Activated naive CD4-positive, alpha-beta T cell treated with anti-CD3 and anti-CD28 coated beads, Interleukin-2, amount 50 U/mL, for 16 hours (primary cell): ENCODE results near the gene HECTD4.

Experiments used
- DNase-seq: peaks from one replicate; pipeline ENCODE4 v3.0.0-alpha.2; 2020

The HECTD4 gene

DNA sequence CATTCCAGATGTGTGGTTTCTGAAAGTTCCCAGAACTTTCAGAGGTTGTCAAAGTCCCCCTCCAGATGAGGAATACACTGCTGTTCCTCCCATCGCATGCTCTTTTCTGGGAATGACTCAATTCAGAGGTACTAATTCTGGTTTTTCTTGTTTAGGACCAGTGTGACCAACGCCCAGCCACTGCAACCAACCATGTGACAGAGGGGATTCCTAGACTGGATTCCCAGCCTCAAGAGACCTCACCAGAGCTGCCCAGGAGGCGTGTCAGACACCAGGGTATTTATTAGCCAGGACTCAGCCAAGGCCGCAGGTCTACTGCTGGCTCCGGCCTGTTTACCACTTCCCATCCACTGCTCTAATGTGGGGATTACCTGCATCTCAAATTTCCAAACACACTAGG, 232.6 kb downstream of the HECTD4 start:
- no peak for DNase-seq

DNA sequence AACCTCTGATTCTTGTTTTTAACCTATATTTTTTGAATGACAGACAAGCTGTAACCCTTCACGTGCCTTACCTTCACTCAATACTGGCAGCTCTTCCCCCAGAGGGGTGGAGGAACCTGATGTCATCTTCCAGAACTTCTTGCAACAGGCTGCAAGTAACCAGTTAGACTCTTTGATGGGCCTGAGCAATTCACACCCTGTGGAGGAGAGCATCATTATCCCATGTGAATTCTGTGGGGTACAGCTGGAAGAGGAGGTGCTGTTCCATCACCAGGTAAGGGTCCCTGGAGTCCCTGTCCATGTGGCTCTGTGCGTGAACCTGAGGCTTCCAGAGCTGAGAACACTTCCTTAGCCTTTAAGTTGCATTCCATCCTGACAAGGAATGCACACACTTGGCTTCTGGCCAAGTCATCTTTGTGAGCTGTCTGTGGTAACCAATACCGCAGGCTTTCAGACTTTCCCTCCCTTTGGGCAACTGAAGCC, 234.2 kb downstream of the HECTD4 start:
- DNase-seq: no peak

DNA sequence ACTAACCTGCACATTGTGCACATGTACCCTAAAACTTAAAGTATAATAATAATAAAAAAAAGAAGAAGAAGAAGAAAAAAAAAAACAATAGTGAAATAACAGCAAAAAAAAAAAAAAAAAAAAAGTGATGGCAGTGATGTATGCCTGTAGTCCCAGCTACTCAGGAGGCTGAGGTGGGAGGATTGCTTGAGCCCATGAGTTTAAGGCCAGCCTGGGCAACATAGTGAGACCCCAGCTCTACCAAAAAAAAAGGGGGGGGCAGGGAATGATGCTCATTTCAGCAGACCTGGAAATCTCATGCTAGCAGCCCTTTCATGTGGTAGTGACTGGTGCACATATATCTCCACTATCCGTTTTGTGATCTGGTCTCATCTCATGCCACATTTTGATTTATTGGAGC, 236.1 kb downstream of the HECTD4 start:
- DNase-seq: no peak

DNA sequence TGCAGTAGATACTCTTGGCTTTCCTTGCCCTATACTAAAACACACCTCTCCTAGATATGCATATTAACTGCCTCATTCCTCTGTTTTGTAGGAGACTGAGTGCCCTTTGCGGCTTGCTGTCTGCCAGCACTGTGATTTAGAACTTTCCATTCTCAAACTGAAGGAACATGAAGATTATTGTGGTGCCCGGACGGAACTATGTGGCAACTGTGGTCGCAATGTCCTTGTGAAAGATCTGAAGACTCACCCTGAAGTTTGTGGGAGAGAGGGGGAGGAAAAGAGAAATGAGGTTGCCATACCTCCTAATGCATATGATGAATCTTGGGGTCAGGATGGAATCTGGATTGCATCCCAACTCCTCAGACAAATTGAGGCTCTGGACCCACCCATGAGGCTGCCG, 241.5 kb downstream of the HECTD4 start:
- no peak for DNase-seq

DNA sequence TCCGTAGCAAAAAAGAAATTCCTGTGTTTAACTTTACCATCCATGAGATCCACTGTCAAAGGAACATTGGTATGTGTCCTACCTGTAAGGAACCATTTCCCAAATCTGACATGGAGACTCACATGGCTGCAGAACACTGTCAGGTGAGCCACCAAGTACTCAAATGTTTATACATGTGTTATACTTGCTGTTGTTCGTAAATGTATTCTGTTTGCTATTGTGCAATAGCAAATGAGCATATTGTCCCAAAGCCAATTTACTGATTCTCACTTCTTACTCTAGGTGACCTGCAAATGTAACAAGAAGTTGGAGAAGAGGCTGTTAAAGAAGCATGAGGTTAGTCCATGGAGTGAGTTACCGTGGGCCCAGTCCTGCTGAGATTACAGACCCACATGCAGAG, 247.5 kb downstream of the HECTD4 start:
- no peak for DNase-seq

DNA sequence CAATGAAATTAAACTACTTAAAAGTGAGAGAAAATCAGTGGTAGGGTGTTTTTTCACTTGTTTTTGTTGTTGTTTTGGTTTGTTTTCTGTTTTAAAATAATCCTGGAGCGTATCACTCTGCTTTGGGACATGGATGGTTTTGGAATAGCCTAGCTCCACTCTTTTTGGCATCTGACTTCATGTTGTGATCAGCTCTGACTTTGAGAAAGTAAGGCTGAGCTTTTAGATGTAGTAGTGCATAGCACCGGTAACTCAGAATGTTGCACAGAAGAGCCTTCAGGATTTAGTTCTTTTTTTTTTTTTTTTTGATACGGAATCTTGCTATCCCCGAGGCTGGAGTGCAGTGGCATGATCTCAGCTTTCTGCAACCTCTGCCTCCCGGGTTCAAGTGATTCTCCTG, 248.8 kb downstream of the HECTD4 start:
- no peak for DNase-seq

DNA sequence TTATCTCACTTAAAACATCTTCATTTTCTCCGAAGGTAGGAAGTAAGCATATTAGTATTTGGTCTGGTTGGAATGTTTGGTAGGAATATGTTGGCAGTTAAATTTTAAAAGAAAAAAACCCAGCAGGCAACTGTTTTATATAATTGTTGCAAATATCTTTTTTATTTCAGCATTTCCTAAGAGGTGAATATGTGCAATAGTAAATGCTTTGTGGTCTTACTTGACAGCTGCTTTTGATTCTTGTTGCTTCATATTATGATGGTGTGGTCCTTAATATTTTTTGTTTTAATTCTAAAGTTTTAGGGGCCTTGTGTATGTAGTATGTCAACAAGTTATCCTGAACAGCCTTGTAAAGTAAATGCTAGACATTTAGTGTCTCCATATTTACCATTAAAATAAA, 250.5 kb downstream of the HECTD4 start:
- DNase-seq: no peak

DNA sequence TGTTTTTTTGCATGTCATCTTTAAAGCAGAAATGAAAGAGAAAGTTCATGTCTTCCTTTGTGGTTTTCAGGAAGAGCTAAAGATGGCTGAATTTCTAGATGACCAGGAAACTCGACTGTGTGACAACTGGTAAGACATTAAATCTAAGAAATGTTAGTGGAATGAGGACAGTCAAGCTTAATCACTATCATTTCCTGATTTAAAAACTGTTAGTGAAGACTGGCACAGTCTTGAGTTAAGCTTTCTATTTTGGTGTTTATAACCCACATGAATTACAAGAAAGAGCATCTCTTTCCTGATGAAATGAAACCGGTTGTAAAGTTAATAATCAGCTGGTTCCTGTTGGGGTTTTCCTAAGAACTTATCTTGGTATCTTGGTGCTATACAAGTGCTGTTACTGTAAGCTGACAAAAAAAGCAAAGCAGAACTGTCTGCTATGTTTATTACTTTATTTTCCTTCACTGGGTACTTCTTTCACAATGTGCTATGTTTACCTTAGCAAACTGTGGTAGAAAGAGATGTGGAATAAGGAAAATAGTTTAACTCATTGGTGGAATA, 251.7 kb downstream of the HECTD4 start:
- DNase-seq: no peak

DNA sequence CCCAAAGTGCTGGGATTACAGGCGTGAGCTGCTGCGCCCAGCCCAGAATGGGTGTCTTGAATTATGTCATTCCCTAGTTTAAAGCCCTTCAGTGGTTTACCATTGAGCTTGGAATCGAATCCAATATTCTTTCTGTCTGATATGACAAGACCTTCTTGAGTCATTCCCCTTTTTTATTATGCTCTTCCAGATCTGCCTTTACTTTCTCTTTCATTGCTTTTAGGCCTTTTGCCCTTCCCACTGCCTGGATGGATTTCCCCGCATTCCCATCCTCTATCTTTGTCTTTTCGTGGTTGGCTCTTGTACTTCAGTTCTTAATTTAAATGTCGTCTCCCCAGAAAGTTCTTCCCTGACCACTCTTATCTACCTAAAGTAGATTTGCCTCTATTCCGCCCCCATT, 255.3 kb downstream of the HECTD4 start:
- no peak for DNase-seq

DNA sequence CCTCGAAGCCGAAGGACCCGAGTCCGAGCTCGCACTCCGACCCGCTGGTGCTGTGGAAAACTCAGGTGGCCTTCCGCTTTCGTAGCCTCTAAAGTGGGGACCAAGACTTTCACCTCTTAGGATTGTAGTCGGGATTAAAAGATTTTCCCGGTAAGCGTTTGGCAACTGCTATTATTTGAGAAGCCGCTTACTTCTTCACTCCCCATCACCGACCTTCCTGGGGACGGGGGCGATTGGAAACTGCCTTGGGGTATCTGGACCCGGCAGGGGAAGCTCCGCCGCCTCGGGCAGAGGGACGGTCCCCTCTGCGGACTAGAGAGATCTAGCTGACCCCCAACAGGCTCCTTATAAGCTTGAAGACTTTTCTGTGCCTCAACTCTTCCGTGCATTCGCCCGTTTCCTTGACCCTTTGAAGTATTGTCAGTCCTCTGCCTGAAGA, 256.2 kb downstream of the HECTD4 start:
- no peak for DNase-seq

DNA sequence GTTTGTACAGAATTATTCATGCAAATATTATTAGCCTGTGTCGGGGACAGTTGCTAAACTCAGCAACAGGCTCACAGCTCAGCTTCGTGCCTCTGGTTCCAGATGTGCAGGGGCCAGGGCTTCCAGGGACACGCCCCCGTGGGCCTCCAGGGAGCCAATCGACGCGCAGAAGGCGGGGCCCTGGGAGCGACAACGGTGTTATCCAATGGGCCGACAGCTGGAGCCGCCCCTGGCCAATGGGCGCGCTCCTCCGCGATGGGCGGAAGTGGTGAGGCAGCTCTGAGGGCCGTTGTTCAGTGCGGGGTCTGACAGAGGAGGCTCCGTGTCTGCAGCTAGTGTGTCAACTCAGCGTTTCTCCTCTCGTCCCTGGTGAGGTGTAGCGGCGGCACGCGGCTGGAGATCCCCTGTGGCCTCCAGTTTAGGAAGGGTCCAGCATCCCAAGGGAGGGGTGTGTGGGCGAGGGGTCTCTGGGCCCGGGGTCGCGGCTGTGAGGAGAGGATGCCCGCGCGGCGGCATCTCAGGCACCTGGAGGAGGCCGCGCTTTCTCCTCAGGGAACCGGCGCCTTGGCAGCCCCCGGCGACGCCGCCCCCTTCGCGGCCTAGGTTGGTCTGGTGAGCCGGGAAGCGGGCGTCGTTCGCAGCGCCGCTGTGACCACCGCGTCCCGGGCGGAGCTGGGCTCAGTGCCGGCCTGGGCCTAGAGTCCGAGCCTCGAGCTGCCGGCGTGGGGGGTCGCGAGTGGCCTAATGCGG, 256.8 kb downstream of the HECTD4 start, which contains the start of gene TRAFD1:
TRAFD1 (plus strand) TSS at position 311 of the 750 bp plus-strand sequence. CDS start 4,963 bp downstream, outside the sequence.
- DNase-seq: peak; percentile 99

DNA sequence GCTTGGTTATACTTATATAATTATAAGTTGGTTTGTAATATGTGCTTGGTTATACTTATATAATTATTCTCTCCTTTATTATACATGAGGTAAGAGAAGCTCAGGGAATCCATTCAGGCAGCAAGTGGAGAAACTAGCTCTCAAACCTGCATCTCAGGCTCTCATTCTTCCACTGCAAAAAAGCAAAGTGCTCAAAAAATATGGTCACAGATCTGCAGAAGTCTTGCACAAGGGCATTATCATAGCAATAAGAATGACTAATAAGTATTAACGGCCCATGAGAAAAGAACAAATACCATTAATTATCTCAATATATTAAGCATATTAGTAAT, 257.3 kb downstream of the HECTD4 start:
- DNase-seq: no peak

DNA sequence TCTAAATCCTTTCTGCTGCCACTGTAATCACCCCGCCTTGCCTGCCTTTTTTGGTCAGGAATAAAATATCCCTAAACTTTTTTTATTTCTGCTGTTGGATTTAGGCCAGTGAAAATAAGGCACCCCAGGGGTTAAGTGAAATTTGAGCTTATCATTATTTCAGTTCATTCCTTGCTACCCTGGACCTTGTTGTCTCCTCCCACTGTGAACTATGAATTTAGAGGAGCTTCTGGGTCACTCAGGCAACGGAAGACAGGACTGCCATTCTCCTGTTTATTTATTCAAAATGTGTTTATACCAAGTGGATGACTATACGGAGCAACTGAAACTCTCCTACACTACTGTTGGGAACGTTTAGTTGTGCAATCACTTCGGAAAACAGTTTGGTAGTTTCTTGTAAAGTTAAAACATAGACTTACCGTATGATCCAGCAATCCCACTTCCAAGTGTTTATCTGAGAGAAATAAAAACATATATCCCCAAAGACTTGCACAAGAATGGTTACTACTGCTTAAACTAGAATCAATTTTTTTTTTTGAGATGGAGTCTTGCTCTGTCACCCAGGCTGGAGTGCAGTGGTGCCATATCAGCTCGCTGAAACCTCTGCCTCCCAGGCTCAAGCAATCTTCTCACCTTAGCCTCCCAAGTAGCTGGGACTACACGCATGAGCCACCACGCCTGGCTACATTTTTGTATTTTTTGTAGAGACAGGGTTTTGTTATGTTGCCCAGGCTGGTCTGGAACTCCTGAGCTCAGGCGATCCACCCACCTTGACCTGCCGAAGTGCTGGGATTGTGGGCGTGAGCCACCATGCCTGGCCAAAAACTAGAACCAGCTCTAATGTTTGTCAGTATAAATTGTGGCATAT, 259.2 kb downstream of the HECTD4 start:
- DNase-seq: no peak

DNA sequence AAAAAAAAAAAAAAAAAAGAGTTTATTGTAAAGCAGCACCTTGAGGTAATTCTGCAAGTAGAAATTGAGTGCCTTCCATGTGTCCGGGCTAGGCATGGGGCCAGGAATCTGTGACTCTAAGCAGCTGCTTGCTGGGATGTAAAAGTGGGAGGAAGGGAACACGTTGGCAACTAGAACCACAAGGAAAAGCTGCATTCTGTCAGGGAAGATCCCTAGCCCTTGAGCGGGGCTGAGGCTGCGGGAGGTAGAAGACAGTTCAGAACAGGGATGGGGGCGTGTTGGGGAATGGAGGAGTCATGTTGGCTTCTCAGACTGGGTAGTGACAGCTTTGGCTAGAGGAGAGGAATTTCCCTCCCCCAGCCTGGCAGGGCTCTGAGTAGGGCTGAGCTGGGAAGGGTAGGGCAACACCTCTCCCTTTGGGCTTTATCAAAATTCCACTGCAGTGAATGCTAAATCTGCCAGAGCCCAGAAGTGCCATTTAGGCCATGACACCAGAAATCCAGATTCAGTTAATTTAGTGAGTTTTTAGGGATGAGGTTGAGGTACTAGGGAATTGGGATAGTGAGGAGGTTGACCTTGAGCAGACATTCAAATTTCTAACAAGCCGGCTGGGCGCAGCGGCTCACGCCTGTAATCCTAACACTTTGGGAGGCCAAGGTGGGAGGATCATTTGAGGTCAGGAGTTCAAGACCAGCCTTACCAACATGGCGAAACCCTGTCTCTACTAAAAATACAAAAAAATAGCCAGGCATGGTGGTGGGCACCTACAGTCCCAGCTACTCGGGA, 260.3 kb downstream of the HECTD4 start:
- DNase-seq: no peak

DNA sequence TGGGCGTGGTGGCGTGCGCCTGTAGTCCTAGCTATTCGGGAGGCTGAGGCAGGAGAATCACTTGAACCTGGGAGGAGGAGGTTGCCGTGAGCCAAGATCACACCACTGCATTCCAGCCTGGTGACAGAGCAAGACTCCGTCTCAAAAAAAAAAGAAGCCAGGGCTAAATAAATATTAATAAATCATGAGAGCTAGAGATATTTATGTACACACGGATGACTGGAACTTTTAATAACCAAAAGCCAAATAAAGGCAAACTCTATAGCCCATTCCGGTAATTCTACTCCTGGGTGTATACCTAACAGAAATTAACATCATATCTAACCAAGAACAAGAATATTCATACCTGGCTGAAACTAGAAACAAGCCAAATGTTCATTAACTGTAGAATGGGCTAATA, 264.5 kb downstream of the HECTD4 start:
- DNase-seq: no peak

DNA sequence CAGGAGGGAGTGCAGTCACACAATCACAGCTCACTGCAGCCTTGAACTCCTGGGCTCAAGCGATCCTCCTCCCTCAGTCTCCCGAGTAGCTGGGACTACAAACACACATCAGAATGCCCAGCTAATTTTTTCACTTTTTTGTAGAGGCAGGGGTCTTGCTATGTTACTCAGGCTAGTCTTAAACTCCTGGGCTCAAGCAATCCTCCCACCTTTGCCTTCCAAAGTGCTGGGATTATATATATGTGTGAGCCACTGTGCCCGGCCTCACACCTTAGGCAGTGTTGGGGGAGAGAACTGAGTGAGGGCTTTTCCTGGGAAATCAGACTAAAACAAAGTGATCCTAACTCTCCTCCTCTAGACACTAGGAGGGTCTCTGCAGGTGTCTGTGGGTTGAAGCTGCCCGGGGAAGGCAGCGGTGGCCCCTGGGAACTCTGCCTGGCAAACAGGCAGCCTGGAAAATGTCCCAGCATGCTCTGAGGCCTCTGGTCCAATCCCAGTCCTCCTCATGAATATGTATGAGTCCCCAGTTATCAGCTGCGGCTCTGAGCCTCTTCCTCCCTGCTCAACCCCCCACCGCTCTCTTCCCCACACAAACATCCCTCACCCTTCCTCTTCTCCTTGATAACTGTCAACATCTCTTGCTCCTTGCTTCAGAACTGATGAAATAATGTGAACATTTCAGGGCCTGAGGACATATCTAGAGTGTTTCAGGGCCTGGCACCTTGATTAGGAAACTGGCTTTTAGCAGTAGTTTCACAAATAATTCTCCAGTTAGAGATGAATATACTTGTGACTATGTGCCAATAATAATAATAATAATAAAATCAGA, 265.8 kb downstream of the HECTD4 start:
- no peak for DNase-seq

DNA sequence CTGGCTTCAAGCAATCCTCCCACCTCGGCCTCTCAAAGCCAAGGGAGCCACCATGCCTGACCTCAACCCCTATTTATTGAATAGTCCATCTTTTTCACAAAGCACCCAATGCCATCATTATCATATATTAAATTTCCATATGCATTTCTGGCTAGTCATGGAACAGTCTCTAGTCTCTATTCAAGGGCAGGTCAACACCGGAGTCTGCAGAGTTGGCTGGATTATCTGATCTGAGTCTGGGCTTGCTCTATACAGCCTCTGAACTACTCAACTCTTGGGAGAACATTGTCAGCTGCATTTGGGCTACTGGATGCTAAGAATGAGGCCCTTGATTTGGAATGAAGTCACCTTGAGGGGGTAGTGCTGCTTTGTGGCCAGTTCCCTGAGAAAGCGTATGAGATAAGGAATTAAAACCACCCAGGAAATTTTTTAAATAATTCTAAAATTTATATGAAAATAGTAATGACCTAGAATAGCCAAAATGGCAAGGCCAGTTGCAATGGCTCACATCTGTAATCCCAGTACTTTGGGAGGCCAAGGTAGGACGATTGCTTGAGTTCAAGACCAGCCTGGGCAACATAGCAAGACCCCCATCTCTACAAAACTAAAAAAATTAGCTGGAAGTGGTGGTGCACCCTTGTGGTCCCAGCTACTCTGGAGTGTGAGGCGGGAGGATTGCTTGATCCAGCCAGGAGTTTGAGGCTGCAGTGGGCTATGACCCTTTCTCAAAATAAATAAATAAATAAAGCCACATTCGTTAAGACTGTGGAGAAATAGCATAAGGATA, 266.8 kb downstream of the HECTD4 start:
- no peak for DNase-seq

DNA sequence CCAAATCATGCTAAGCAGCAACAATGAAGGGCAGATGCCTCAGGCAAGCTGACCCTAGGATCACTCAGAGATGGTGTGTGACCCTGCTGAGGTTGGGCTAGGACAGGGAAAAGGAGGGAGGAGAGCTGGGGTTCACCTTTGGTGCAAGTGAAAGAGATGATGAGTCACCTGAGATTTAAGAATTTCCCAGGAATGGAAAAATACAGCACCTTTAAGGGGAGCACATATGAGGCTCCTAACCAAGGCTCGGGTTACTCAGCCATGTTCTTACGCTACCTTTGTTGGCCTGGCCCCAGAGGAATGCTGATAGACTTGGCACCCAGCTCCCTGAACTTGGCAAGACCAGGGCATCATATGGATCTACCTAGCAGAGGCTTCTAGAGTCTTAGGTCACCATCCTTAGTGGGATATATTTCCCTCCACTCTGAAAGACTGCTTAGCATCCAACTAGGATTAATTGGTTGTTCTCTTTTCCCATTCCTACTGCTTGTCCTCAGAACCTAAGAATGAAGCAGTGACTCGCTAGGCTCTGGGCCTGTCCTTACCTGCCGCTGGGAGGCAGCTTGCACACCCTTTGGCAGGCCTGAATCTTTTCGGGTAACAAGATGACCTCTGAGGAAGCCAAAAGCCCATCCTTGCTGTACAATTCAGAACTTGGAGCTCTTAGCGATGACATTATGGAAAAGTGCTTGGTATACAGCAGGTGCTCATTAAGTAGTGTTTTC, 269.7 kb downstream of the HECTD4 start:
- no peak for DNase-seq

DNA sequence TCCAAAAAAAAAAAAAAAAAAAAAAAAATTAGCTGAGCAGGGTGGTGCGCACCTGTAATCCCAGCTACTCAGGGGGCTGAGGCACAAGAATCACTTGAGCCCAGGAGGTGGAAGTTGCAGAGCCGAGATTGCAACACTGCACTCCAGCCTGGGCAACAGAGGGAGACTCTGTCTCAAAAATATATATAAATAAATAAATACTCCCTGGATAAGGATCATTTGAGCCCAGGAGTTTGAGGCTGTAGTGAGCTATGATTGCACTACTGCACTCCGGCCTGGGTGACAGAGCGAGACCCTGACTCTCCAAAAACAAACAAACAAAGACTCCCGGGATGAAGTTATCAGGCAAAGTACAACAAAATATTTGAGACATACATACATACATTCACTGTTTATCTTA, 270.3 kb downstream of the HECTD4 start:
- DNase-seq: no peak
